Measurements from ENCODE around the gene TMPRSS11A. TPM values are rescaled to one million over a fixed set of nuclear protein-coding genes. Genes with fewer than 3 reads are reported as not detected.
A peak's percentile ranks its signal among the peaks of the same experiment; 100 is the strongest.

The TMPRSS11A gene
- total and polyA plus RNA-seq, 4 donors = not detected

GRCh38 chr4:67939195-67939594, 24.1 kb downstream of the TMPRSS11A start:
- Histone ChIP-seq H3K4me1 (ENCODE audit: control insufficient read depth in 5 of 5, insufficient read depth in 5 of 5, low read length in 5 of 5) (peaks cover 0 to 2% (median 0%) of the 10 kb centered on the region in 5 donors), H3K36me3 (ENCODE audit: control insufficient read depth in 4 of 4, insufficient read depth in 4 of 4, low read length in 4 of 4) (no peaks in the 10 kb centered on the region), H3K4me3 (no peak overlapping the region), H3K9ac (ENCODE audit: insufficient read depth in 1 of 2, low read length in 2 of 2) (no peak overlapping the region), H3K9me3 (ENCODE audit: control insufficient read depth in 4 of 4, insufficient read depth in 3 of 4, low read length in 3 of 4) (peaks cover 0 to 9% (median under 1%) of the 10 kb centered on the region in 4 donors), H3K27me3 (ENCODE audit: control insufficient read depth in 3 of 3, insufficient read depth in 3 of 3, low read length in 2 of 3) (no peaks in the 10 kb centered on the region), H3K27ac (ENCODE audit: low read depth in 1 of 2, low read length in 1 of 2) (no peak overlapping the region)
- TF ChIP-seq, protein P1, sequence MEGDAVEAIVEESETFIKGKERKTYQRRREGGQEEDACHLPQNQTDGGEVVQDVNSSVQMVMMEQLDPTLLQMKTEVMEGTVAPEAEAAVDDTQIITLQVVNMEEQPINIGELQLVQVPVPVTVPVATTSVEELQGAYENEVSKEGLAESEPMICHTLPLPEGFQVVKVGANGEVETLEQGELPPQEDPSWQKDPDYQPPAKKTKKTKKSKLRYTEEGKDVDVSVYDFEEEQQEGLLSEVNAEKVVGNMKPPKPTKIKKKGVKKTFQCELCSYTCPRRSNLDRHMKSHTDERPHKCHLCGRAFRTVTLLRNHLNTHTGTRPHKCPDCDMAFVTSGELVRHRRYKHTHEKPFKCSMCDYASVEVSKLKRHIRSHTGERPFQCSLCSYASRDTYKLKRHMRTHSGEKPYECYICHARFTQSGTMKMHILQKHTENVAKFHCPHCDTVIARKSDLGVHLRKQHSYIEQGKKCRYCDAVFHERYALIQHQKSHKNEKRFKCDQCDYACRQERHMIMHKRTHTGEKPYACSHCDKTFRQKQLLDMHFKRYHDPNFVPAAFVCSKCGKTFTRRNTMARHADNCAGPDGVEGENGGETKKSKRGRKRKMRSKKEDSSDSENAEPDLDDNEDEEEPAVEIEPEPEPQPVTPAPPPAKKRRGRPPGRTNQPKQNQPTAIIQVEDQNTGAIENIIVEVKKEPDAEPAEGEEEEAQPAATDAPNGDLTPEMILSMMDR (IDR thresholded peaks at IDR 0.05; ENCODE audit: control extremely low read depth, extremely low read depth) = no peak
- WGBS, 2 donors = 62 to 73% methylated on average over 3 of the region's 3 CpGs
- ATAC-seq (ENCODE audit: insufficient read depth, low FRiP score) (no peak), DNase-seq (no peak)

- Histone ChIP-seq H3K4me3 (no peak overlapping the region), H3K27me3 (ENCODE audit: control insufficient read depth in 3 of 3, insufficient read depth in 3 of 3, low read length in 2 of 3) (no peaks in the 10 kb centered on the region), H3K4me1 (ENCODE audit: control insufficient read depth in 5 of 5, insufficient read depth in 5 of 5, low read length in 5 of 5) (peaks cover 0 to 2% (median 0%) of the 10 kb centered on the region in 5 donors), H3K36me3 (ENCODE audit: control insufficient read depth in 4 of 4, insufficient read depth in 4 of 4, low read length in 4 of 4) (no peaks in the 10 kb centered on the region), H3K9me3 (ENCODE audit: control insufficient read depth in 4 of 4, insufficient read depth in 3 of 4, low read length in 3 of 4) (peaks cover 0 to 9% (median under 1%) of the 10 kb centered on the region in 4 donors), H3K27ac (ENCODE audit: low read depth in 1 of 2, low read length in 1 of 2) (no peak overlapping the region), H3K9ac (ENCODE audit: insufficient read depth in 1 of 2, low read length in 2 of 2) (no peak overlapping the region)
- ATAC-seq (ENCODE audit: insufficient read depth, low FRiP score) = no peak
- 57% methylated on average over 2 of the region's 2 CpGs for WGBS, 2 donors
- TF ChIP-seq, protein P1 (IDR thresholded peaks at IDR 0.05; ENCODE audit: control extremely low read depth, extremely low read depth) = no peak
- DNase-seq = no peak
These were observed 27.4 kb downstream of the TMPRSS11A start for GRCh38 chr4:67935888-67936287.

GRCh38 chr4:67934628-67935027, 28.7 kb downstream of the TMPRSS11A start:
- DNase-seq (peak in 2 of 3 donors; percentile 42 to 65), ATAC-seq (ENCODE audit: insufficient read depth, low FRiP score) (no peak)
- Histone ChIP-seq H3K4me1 (ENCODE audit: control insufficient read depth in 5 of 5, insufficient read depth in 5 of 5, low read length in 5 of 5) (peaks cover 0 to 2% (median 0%) of the 10 kb centered on the region in 5 donors), H3K27me3 (ENCODE audit: control insufficient read depth in 3 of 3, insufficient read depth in 3 of 3, low read length in 2 of 3) (no peaks in the 10 kb centered on the region), H3K4me3 (no peak overlapping the region), H3K9me3 (ENCODE audit: control insufficient read depth in 4 of 4, insufficient read depth in 3 of 4, low read length in 3 of 4) (peaks cover 0 to 9% (median under 1%) of the 10 kb centered on the region in 4 donors), H3K36me3 (ENCODE audit: control insufficient read depth in 4 of 4, insufficient read depth in 4 of 4, low read length in 4 of 4) (no peaks in the 10 kb centered on the region), H3K9ac (ENCODE audit: insufficient read depth in 1 of 2, low read length in 2 of 2) (no peak overlapping the region), H3K27ac (ENCODE audit: low read depth in 1 of 2, low read length in 1 of 2) (no peak overlapping the region)
- WGBS, 2 donors = 19 to 21% methylated on average over 2 of the region's 2 CpGs
- TF ChIP-seq, protein P1 (IDR thresholded peaks at IDR 0.05; ENCODE audit: control extremely low read depth, extremely low read depth) = no peak

- Histone ChIP-seq H3K9me3 (ENCODE audit: control insufficient read depth in 4 of 4, insufficient read depth in 3 of 4, low read length in 3 of 4) (peaks cover 0 to 8% (median under 1%) of the 10 kb centered on the region in 4 donors), H3K9ac (ENCODE audit: insufficient read depth in 1 of 2, low read length in 2 of 2) (no peak overlapping the region), H3K27me3 (ENCODE audit: control insufficient read depth in 3 of 3, insufficient read depth in 3 of 3, low read length in 2 of 3) (no peaks in the 10 kb centered on the region), H3K27ac (ENCODE audit: low read depth in 1 of 2, low read length in 1 of 2) (no peak overlapping the region), H3K4me3 (no peak overlapping the region), H3K4me1 (ENCODE audit: control insufficient read depth in 5 of 5, insufficient read depth in 5 of 5, low read length in 5 of 5) (peaks cover 0 to 2% (median 0%) of the 10 kb centered on the region in 5 donors), H3K36me3 (ENCODE audit: control insufficient read depth in 4 of 4, insufficient read depth in 4 of 4, low read length in 4 of 4) (no peaks in the 10 kb centered on the region)
- 51 to 71% methylated on average over 1 of the region's 1 CpG for WGBS, 2 donors
- no peak for DNase-seq
- no peak for ATAC-seq (ENCODE audit: insufficient read depth, low FRiP score)
- TF ChIP-seq, protein P1 (IDR thresholded peaks at IDR 0.05; ENCODE audit: control extremely low read depth, extremely low read depth) = no peak
These were observed 29.5 kb downstream of the TMPRSS11A start for GRCh38 chr4:67933755-67934154.
